ENCODE measurements around the gene SHC4. TPM values are rescaled to one million over a fixed set of nuclear protein-coding genes. Genes with fewer than 3 reads are reported as not detected.

SHC4 gene
- total and polyA plus RNA-seq, 2 of the 13 experiments (the other 11 are each of a cell fraction or from before 2014, with no cell fraction given): 0.04 TPM; not detected in 1

DNA sequence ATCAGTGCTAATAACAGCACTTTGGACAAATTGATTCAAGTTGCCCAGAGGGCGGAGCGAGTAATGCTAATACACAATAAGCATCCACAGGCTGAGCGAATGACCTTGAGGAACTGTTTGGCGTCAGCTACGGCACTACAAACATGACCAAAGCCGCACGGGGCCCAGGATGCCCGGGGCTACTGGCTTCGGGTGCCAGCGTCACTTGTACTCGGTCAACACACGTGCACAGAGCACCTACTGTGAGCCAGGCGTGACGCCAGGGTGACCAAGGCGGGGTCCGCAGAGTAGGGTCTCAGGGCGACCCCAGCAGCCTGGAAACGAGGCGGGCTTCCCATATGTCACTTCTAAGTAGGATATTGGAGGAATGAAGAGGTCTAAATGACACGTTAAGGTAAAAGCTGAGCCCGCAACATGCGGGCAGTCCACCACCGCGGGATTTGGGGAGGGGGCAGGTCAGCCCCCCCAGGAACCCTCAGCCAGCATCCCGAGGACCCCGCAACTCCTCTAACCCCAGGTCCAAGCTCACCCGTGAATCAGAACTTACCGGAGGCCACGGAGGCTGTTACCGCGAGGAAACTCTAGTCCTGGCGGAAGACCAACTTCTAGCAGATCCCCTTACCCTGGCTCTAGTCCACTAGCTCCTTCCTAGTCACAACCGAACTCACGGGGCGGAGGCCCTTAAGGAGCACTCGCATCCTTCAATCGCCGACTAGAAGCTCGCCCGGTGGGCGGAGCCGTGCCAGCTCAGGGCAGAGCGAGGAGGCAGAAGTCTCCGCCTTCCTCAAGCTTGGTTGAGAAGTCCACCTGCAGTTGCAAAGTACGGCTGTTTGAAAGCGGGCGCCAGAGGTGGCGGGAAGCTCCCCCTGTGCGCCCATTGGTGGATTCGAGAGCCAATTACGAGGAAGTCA lies 153.1 kb downstream of the SHC4 start, which contains the start of gene CEP152 (continued):
- TF ChIP-seq ZNF138 (CRISPR knock-in tag; IDR thresholded peaks at IDR 0.05; ENCODE audit: low read depth) (no peak), TSC22D2 (CRISPR knock-in tag; IDR thresholded peaks at IDR 0.05; ENCODE audit: borderline replicate concordance) (no peak), HCFC1 (IDR thresholded peaks at IDR 0.05; ENCODE audit: low read depth, low read length) (no peak), SPEN (CRISPR knock-in tag; IDR thresholded peaks at IDR 0.05; ENCODE audit: low read depth) (no peak; the same call in none of the 2 replicates), SMAD3 (CRISPR knock-in tag; IDR thresholded peaks at IDR 0.05) (0 out of 2 replicates have a peak, but pooled peaks have one; percentile 22), ZFP36 (IDR thresholded peaks at IDR 0.05; ENCODE audit: borderline replicate concordance, low read depth, low read length, partially characterized antibody) (no peak), ZC3H13 (CRISPR knock-in tag; IDR thresholded peaks at IDR 0.05) (no peak), ZNF34 (CRISPR knock-in tag; IDR thresholded peaks at IDR 0.05; ENCODE audit: borderline replicate concordance) (no peak), ZNF558 (CRISPR knock-in tag; IDR thresholded peaks at IDR 0.05; ENCODE audit: borderline replicate concordance) (no peak), ZNF230 (CRISPR knock-in tag; IDR thresholded peaks at IDR 0.05) (peak; percentile 78; the same call in 1 of the 2 replicates), ZFYVE20 (CRISPR knock-in tag; IDR thresholded peaks at IDR 0.05; ENCODE audit: borderline replicate concordance, low read depth) (no peak), TOE1 (CRISPR knock-in tag; IDR thresholded peaks at IDR 0.05) (no peak), KDM2A (CRISPR knock-in tag; IDR thresholded peaks at IDR 0.05; ENCODE audit: borderline replicate concordance, low read depth) (peak; percentile 55), ETV5 (CRISPR knock-in tag; IDR thresholded peaks at IDR 0.05; ENCODE audit: borderline replicate concordance) (0 out of 2 replicates have a peak, but pooled peaks have one; percentile 27), EED (CRISPR knock-in tag; IDR thresholded peaks at IDR 0.05) (no peak), ZNF619 (CRISPR knock-in tag; IDR thresholded peaks at IDR 0.05) (no peak), ISL2 (CRISPR knock-in tag; IDR thresholded peaks at IDR 0.05) (0 out of 2 replicates have a peak, but pooled peaks have one; percentile 13), ZNF724P (CRISPR knock-in tag; IDR thresholded peaks at IDR 0.05; ENCODE audit: borderline replicate concordance) (peak; percentile 20; the same call in 1 of the 2 replicates), MED1 (CRISPR knock-in tag; IDR thresholded peaks at IDR 0.05) (peak; percentile 46; the same call in 1 of the 2 replicates), ZMYM2 (CRISPR knock-in tag; IDR thresholded peaks at IDR 0.05) (no peak), SYNCRIP (IDR thresholded peaks at IDR 0.05; ENCODE audit: insufficient read depth, low read depth, low read length) (no peak)
- TF ChIP-seq, protein P1, sequence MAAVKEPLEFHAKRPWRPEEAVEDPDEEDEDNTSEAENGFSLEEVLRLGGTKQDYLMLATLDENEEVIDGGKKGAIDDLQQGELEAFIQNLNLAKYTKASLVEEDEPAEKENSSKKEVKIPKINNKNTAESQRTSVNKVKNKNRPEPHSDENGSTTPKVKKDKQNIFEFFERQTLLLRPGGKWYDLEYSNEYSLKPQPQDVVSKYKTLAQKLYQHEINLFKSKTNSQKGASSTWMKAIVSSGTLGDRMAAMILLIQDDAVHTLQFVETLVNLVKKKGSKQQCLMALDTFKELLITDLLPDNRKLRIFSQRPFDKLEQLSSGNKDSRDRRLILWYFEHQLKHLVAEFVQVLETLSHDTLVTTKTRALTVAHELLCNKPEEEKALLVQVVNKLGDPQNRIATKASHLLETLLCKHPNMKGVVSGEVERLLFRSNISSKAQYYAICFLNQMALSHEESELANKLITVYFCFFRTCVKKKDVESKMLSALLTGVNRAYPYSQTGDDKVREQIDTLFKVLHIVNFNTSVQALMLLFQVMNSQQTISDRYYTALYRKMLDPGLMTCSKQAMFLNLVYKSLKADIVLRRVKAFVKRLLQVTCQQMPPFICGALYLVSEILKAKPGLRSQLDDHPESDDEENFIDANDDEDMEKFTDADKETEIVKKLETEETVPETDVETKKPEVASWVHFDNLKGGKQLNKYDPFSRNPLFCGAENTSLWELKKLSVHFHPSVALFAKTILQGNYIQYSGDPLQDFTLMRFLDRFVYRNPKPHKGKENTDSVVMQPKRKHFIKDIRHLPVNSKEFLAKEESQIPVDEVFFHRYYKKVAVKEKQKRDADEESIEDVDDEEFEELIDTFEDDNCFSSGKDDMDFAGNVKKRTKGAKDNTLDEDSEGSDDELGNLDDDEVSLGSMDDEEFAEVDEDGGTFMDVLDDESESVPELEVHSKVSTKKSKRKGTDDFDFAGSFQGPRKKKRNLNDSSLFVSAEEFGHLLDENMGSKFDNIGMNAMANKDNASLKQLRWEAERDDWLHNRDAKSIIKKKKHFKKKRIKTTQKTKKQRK (IDR thresholded peaks at IDR 0.05; ENCODE audit: low read length): no peak
- TF ChIP-seq, protein P2, sequence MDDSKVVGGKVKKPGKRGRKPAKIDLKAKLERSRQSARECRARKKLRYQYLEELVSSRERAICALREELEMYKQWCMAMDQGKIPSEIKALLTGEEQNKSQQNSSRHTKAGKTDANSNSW (CRISPR knock-in tag; IDR thresholded peaks at IDR 0.05; ENCODE audit: borderline replicate concordance): no peak
- TF ChIP-seq, protein P3, sequence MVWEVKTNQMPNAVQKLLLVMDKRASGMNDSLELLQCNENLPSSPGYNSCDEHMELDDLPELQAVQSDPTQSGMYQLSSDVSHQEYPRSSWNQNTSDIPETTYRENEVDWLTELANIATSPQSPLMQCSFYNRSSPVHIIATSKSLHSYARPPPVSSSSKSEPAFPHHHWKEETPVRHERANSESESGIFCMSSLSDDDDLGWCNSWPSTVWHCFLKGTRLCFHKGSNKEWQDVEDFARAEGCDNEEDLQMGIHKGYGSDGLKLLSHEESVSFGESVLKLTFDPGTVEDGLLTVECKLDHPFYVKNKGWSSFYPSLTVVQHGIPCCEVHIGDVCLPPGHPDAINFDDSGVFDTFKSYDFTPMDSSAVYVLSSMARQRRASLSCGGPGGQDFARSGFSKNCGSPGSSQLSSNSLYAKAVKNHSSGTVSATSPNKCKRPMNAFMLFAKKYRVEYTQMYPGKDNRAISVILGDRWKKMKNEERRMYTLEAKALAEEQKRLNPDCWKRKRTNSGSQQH (CRISPR knock-in tag; IDR thresholded peaks at IDR 0.05; ENCODE audit: low read depth): peak; percentile 95; the same call in 1 of the 2 replicates
